Activated naive CD8-positive, alpha-beta T cell treated with anti-CD3 and anti-CD28 coated beads for 36 hours (primary cell): Measurements from ENCODE around the gene CETN2. TPM values are rescaled to one million over a fixed set of nuclear protein-coding genes. Genes with fewer than 3 reads are reported as not detected.
"Not testable (repeated sequence)": the region's sequence is repeated elsewhere in the genome, so short reads cannot be mapped to it uniquely, and the experiment has no call there.

Experiments used
- DNase-seq: peaks from one replicate; pipeline ENCODE4 v3.0.0; 2021
- H3K27ac Mint-ChIP-seq: one replicate; pipeline ENCODE4 v1.8.0; 2022; ENCODE audit warnings: mild to moderate bottlenecking, moderate library complexity, mixed read lengths
- H3K27me3 Mint-ChIP-seq: one replicate; pipeline ENCODE4 v1.8.0; 2022; ENCODE audit warnings: mild to moderate bottlenecking, mixed read lengths
- H3K36me3 Mint-ChIP-seq: one replicate; pipeline ENCODE4 v1.8.0; 2021; ENCODE audit warnings: mild to moderate bottlenecking, mixed read lengths
- H3K4me1 Mint-ChIP-seq: one replicate; pipeline ENCODE4 v1.8.0; 2021; ENCODE audit warnings: mixed read lengths
- H3K4me3 Mint-ChIP-seq: one replicate; pipeline ENCODE4 v1.8.0; 2022; ENCODE audit warnings: mild to moderate bottlenecking, moderate library complexity, mixed read lengths
- H3K9me3 Mint-ChIP-seq: one replicate; pipeline ENCODE4 v1.8.0; 2022; ENCODE audit warnings: mixed read lengths
- total RNA-seq, 2 experiments: library from RNA; stranded (reverse); gene quantifications; one replicate each; pipeline ENCODE4 v1.2.3, GENCODE V29; 2021

Gene CETN2
- total RNA-seq, 2 experiments from 2014 or later, result 10.2 to 11.0 TPM

GRCh38 chrX:152845618-152846240, 15.2 kb upstream of the CETN2 start:
- H3K36me3 Mint-ChIP-seq, result peaks cover 4% of the 10 kb centered on the region
- H3K4me1 Mint-ChIP-seq, result no peaks in the 10 kb centered on the region
- no peaks in the 10 kb centered on the region for H3K9me3 Mint-ChIP-seq
- DNase-seq, result no peak
- no peak overlapping the region for H3K27ac Mint-ChIP-seq
- no peak overlapping the region for H3K4me3 Mint-ChIP-seq
- no peaks in the 10 kb centered on the region for H3K27me3 Mint-ChIP-seq

- Mint-ChIP-seq H3K4me1 (peaks cover 2% of the 10 kb centered on the region), H3K9me3 (no peaks in the 10 kb centered on the region), H3K27ac (no peak overlapping the region), H3K27me3 (no peaks in the 10 kb centered on the region), H3K4me3 (no peak overlapping the region), H3K36me3 (peaks cover 9% of the 10 kb centered on the region)
- no peak for DNase-seq
These were observed 13.7 kb upstream of the CETN2 start for GRCh38 chrX:152844256-152844655.

DNA sequence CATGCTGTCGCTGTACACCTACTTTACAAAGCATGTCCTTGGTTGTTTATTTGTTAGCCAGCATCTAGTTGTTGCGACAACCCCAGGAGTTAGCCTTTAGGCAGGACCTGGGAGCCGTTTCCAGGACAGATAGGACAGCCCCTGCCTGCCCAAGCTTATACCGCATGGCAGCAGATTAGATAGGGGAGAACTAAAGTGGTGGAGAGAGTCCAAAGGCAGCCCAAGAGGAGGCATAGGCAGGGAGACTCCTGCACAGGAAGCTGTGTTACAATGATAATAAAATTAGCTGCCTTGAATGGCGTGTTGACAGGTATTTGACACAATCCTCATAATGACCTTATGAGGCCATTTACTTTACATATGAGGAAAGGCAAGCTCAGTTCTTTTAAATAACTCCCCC, 13.3 kb upstream of the CETN2 start:
- peaks cover 12% of the 10 kb centered on the region for H3K36me3 Mint-ChIP-seq
- peaks cover 2% of the 10 kb centered on the region for H3K4me1 Mint-ChIP-seq
- no peak for DNase-seq
- no peak overlapping the region for H3K4me3 Mint-ChIP-seq
- H3K27me3 Mint-ChIP-seq, result no peaks in the 10 kb centered on the region
- no peaks in the 10 kb centered on the region for H3K9me3 Mint-ChIP-seq
- H3K27ac Mint-ChIP-seq, result no peak overlapping the region

GRCh38 chrX:152842772-152843338, 12.3 kb upstream of the CETN2 start:
- peaks cover 20% of the 10 kb centered on the region for H3K36me3 Mint-ChIP-seq
- no peak for DNase-seq
- H3K4me3 Mint-ChIP-seq, result no peak overlapping the region
- no peak overlapping the region for H3K27ac Mint-ChIP-seq
- no peaks in the 10 kb centered on the region for H3K9me3 Mint-ChIP-seq
- peaks cover 4% of the 10 kb centered on the region for H3K4me1 Mint-ChIP-seq
- H3K27me3 Mint-ChIP-seq, result no peaks in the 10 kb centered on the region

DNA sequence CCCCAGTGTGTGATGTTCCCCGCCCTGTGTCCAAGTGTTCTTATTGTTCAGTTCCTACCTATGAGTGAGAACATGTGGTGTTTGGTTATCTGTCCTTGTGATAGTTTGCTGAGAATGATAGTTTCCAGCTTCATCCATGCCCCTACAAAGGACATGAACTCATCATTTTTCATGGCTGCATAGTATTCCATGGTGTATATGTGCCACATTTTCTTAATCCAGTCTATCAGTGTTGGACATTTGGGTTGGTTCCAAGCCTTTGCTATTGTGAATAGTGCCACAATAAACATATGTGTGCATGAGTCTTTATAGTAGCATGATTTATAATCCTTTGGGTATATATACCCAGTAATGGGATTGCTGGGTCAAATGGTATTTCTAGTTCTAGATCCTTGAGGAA, 4.9 kb upstream of the CETN2 start:
- Mint-ChIP-seq H3K36me3 (peaks cover 35% of the 10 kb centered on the region), H3K4me1 (peaks cover 19% of the 10 kb centered on the region)
- H3K4me3 Mint-ChIP-seq, H3K27ac Mint-ChIP-seq, DNase-seq, H3K9me3 Mint-ChIP-seq, H3K27me3 Mint-ChIP-seq: not testable (repeated sequence)

DNA sequence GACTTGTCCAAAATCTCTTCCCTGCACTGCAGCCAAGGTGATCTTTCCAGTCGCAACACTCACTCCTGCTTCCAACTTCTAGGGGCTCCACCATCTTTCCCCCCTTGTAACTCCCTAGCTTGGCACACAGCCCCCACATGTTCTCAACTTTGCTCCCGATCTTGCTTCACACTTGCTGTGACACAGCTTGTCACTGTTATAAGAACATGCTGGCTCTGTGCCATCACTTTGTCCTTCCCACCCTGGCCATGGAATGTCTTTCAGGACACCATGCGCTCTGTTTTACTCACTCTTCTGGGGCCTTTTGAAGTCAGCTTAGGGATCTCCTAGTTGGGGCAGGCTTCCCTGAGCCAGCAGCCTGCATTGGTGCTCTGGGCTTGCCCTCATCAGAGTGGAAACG, 2.8 kb upstream of the CETN2 start:
- H3K4me3 Mint-ChIP-seq, result no peak overlapping the region
- no peaks in the 10 kb centered on the region for H3K27me3 Mint-ChIP-seq
- peaks cover 18% of the 10 kb centered on the region for H3K4me1 Mint-ChIP-seq
- no peaks in the 10 kb centered on the region for H3K9me3 Mint-ChIP-seq
- no peak overlapping the region for H3K27ac Mint-ChIP-seq
- DNase-seq, result no peak
- H3K36me3 Mint-ChIP-seq, result peaks cover 22% of the 10 kb centered on the region

DNA sequence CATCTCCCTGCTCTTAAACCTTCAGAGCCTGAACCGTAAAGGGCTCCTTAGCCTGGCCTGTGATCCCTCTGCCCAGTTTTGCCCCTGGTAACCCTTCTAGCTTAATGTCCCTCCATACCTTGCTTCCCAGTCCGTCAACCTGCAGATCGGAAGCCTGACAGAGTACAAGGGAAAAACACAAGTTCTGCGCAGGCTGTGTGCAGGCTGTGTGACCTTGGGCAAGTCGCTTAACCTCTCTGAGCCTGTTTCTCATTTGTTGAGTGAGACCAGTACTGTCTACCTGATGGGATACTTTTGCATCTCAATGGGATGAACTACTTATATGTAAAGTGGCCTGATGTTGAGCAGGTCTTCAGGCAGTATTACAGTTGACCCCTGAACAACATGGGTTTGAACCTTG, 2.0 kb upstream of the CETN2 start:
- Mint-ChIP-seq H3K4me1 (peaks cover 15% of the 10 kb centered on the region), H3K4me3 (peak overlapping the region; percentile 91), H3K27me3 (no peaks in the 10 kb centered on the region), H3K36me3 (peaks cover 16% of the 10 kb centered on the region), H3K9me3 (no peaks in the 10 kb centered on the region), H3K27ac (no peak overlapping the region)
- no peak for DNase-seq

DNA sequence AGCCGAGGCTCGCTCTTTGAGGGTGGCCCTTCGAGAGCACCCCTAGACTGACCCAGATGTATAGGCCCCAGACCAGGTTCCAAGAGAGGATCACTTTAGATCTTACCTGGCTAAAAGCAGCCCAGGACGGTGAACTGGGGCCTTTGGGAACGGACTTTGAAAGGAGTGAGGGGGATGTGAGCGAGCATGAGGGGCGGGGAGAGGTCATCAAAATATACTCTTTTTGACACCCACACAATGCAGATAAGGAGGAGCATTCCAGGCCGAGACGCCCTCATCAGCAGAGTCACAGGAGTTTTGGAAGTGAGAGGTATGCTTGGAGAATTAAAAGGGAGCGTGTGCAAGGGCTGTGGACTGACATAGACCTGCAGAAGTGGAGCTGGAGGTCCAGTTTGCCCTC, 834 bp upstream of the CETN2 start:
- DNase-seq, result no peak
- Mint-ChIP-seq H3K27me3 (no peaks in the 10 kb centered on the region), H3K4me3 (peak overlapping the region; percentile 91), H3K27ac (peak overlapping the region; percentile 82), H3K36me3 (peaks cover 8% of the 10 kb centered on the region), H3K4me1 (peaks cover 15% of the 10 kb centered on the region), H3K9me3 (no peaks in the 10 kb centered on the region)

DNA sequence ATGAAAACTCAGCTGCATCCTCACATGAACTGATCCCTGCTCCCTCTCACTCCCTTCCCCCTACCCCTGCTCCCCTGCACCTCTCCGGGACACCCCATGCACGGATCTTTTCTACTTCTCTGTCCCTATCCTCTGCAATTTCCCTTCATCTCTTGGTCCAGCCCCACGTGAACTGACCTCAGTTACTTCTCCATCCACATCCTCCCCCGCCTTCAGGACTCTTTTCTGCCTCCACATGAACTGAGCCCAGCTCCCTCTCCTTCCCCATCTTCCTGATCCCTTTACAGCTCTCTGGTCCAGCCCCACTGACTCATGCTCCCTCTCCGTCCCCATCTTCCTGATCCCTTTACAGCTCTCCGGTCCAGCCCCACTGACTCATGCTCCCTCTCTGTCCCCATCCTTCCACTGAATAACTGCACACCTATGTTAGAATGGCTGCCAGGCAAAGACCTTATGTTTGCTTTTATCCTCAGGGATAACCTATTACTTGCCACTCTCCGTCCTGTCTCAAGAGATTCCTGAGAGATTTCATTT, 5.6 kb downstream of the CETN2 start:
- H3K27ac Mint-ChIP-seq, result no peak overlapping the region
- no peaks in the 10 kb centered on the region for H3K27me3 Mint-ChIP-seq
- H3K36me3 Mint-ChIP-seq, result no peaks in the 10 kb centered on the region
- no peak overlapping the region for H3K4me3 Mint-ChIP-seq
- DNase-seq, result no peak
- no peaks in the 10 kb centered on the region for H3K4me1 Mint-ChIP-seq
- H3K9me3 Mint-ChIP-seq, result no peaks in the 10 kb centered on the region

DNA sequence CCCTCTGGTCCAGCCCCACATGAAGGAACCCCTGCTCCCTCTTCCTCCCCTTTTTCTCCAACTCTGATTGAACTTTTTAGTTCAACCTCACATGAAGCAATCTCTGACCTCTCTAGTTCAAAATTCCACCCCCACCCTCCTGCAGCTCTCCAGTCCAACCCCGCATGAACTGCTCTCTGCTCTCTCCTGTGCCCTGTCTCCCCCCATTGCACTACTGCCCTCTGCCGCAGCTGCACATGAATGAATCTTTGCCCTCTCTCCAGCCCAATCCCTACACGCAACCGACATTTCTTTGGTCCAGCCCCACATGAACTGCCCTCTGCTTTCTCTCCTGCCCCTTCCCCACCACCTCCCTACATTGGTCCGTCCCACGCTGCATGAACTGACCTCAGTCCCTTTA, 6.9 kb downstream of the CETN2 start:
- H3K27ac Mint-ChIP-seq, result no peak overlapping the region
- no peaks in the 10 kb centered on the region for H3K27me3 Mint-ChIP-seq
- H3K4me1 Mint-ChIP-seq, result no peaks in the 10 kb centered on the region
- no peaks in the 10 kb centered on the region for H3K36me3 Mint-ChIP-seq
- H3K4me3 Mint-ChIP-seq, result no peak overlapping the region
- no peak for DNase-seq
- no peaks in the 10 kb centered on the region for H3K9me3 Mint-ChIP-seq

DNA sequence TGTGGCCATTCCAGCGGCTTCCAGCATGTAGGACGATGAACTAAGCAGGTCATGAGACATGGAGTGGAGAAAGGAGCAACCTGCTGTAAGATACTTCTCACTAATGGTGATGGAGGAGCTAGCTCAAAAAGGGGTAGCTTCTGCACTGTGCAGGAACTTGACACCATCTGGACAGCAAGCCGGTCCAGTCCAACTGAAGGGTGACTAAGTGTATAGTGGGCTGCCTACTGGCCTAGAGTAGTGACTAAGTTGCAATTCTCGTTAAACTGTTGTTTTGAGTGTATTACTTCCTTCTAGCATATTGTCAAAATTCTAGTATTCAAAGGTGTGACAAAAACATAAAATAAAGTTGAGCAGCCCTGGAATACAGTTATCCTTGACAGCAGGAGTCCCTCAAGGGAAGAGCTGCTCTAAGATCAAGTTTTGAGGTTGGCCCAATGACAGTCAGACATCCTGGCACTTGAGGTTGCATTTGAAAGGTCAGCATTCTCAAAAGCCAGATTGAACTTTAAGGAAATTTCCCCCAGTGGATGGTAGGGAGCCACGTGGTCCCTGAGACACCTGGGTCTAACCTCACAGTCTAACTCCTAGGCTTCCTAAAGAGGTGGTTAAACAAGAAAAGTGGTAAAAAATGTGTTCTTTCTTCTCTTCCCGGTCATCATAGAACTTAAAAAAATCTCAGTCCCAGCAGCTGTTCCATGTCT, 8.0 kb downstream of the CETN2 start:
- H3K27me3 Mint-ChIP-seq, result no peaks in the 10 kb centered on the region
- no peaks in the 10 kb centered on the region for H3K36me3 Mint-ChIP-seq
- no peak for DNase-seq
- no peaks in the 10 kb centered on the region for H3K9me3 Mint-ChIP-seq
- H3K4me1 Mint-ChIP-seq, result no peaks in the 10 kb centered on the region
- no peak overlapping the region for H3K27ac Mint-ChIP-seq
- no peak overlapping the region for H3K4me3 Mint-ChIP-seq

- H3K36me3 Mint-ChIP-seq, result no peaks in the 10 kb centered on the region
- no peaks in the 10 kb centered on the region for H3K9me3 Mint-ChIP-seq
- DNase-seq, result no peak
- no peak overlapping the region for H3K4me3 Mint-ChIP-seq
- H3K27me3 Mint-ChIP-seq, result no peaks in the 10 kb centered on the region
- no peaks in the 10 kb centered on the region for H3K4me1 Mint-ChIP-seq
- H3K27ac Mint-ChIP-seq, result no peak overlapping the region
These were observed 9.3 kb downstream of the CETN2 start for GRCh38 chrX:152821145-152821765.

GRCh38 chrX:152819732-152820131, 10.8 kb downstream of the CETN2 start:
- H3K27ac Mint-ChIP-seq, result no peak overlapping the region
- H3K4me3 Mint-ChIP-seq, result no peak overlapping the region
- H3K36me3 Mint-ChIP-seq, result no peaks in the 10 kb centered on the region
- H3K4me1 Mint-ChIP-seq, result no peaks in the 10 kb centered on the region
- DNase-seq, result no peak
- no peaks in the 10 kb centered on the region for H3K27me3 Mint-ChIP-seq
- H3K9me3 Mint-ChIP-seq, result no peaks in the 10 kb centered on the region

- Mint-ChIP-seq H3K27me3 (no peaks in the 10 kb centered on the region), H3K4me3 (no peak overlapping the region), H3K36me3 (no peaks in the 10 kb centered on the region), H3K4me1 (no peaks in the 10 kb centered on the region), H3K9me3 (no peaks in the 10 kb centered on the region), H3K27ac (no peak overlapping the region)
- DNase-seq, result no peak
These were observed 11.3 kb downstream of the CETN2 start for GRCh38 chrX:152819266-152819665.

- Mint-ChIP-seq H3K27ac (no peak overlapping the region), H3K27me3 (no peaks in the 10 kb centered on the region), H3K4me1 (no peaks in the 10 kb centered on the region), H3K36me3 (no peaks in the 10 kb centered on the region), H3K4me3 (no peak overlapping the region), H3K9me3 (no peaks in the 10 kb centered on the region)
- no peak for DNase-seq
These were observed 12.2 kb downstream of the CETN2 start for GRCh38 chrX:152818356-152818755.
